ENCODE measurements around the gene ACTR3. TPM values are rescaled to one million over a fixed set of nuclear protein-coding genes. Genes with fewer than 3 reads are reported as not detected.

ACTR3 gene
- total RNA-seq, 1 experiment from 2014 or later: 180 TPM

DNA sequence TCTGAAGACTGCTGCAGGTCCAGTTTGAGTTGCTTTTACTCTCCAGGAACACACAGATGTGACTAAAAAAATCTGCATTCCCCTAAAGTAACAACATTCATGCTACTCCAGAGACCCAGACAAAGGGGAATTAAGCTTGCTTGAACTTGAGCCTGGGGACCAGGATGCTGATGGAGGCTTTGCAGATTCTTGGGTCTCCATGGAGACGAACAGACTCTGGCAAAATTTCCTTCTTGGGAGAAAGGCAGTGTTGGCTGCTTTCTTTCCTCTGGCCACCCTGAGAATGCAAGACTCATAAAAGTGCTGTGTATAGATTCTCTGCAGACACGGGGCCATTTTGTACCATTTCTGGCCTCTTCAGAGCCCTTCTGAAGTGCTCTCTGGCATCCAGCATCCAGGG, 112.0 kb downstream of the ACTR3 start:
- no peak overlapping the region for H2BK120ac ChIP-seq (ENCODE audit: low read depth, low read length, poor library complexity, severe bottlenecking)
- no peaks in the 10 kb centered on the region for H4K20me1 ChIP-seq (ENCODE audit: control insufficient read depth, insufficient read depth, insufficient read length)
- no peak overlapping the region for H3K9ac ChIP-seq (ENCODE audit: extremely low read depth, insufficient read length, low read length)
- H3K27ac ChIP-seq (ENCODE audit: insufficient read length, low read depth, low read length): no peak overlapping the region
- H3K4me1 ChIP-seq (ENCODE audit: insufficient read depth, low read length): no peaks in the 10 kb centered on the region
- no peaks in the 10 kb centered on the region for H3K79me1 ChIP-seq (ENCODE audit: insufficient read depth, low read depth, low read length, poor library complexity, severe bottlenecking)
- H3K23me2 ChIP-seq (ENCODE audit: insufficient read length, low read depth, low read length, poor library complexity, severe bottlenecking): no peaks in the 10 kb centered on the region
- H4K5ac ChIP-seq (ENCODE audit: insufficient read length, low read depth, low read length): no peak overlapping the region
- H3K4ac ChIP-seq (ENCODE audit: low read depth, low read length): no peak overlapping the region
- TF ChIP-seq, protein P1, sequence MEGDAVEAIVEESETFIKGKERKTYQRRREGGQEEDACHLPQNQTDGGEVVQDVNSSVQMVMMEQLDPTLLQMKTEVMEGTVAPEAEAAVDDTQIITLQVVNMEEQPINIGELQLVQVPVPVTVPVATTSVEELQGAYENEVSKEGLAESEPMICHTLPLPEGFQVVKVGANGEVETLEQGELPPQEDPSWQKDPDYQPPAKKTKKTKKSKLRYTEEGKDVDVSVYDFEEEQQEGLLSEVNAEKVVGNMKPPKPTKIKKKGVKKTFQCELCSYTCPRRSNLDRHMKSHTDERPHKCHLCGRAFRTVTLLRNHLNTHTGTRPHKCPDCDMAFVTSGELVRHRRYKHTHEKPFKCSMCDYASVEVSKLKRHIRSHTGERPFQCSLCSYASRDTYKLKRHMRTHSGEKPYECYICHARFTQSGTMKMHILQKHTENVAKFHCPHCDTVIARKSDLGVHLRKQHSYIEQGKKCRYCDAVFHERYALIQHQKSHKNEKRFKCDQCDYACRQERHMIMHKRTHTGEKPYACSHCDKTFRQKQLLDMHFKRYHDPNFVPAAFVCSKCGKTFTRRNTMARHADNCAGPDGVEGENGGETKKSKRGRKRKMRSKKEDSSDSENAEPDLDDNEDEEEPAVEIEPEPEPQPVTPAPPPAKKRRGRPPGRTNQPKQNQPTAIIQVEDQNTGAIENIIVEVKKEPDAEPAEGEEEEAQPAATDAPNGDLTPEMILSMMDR (conservative IDR thresholded peaks at IDR 0.05): no peak
- H3T11ph ChIP-seq (ENCODE audit: low read length): no peak overlapping the region
- H2BK5ac ChIP-seq (ENCODE audit: insufficient read length, low read length): no peak overlapping the region
- no peak overlapping the region for H4K8ac ChIP-seq (replicated peaks; ENCODE audit: insufficient read length, low read depth, low read length)
- no peaks in the 10 kb centered on the region for H3K9me3 ChIP-seq (ENCODE audit: control insufficient read depth, low read depth, low read length)
- no peaks in the 10 kb centered on the region for H3K79me2 ChIP-seq (ENCODE audit: insufficient read depth, low read length)
- no peak overlapping the region for H3K4me2 ChIP-seq (ENCODE audit: insufficient read depth, insufficient read length, low read length)
- H3K23ac ChIP-seq (ENCODE audit: insufficient read length, low read depth, low read length): no peak overlapping the region
- no peaks in the 10 kb centered on the region; the same call in 1 of the 2 replicates for H3K27me3 ChIP-seq (ENCODE audit: insufficient read depth, low read length)
- H3K56ac ChIP-seq (ENCODE audit: insufficient read length, low read depth, low read length): no peak overlapping the region
- no peak overlapping the region for H3K14ac ChIP-seq (ENCODE audit: insufficient read depth, low read length)
- H3K18ac ChIP-seq (ENCODE audit: insufficient read length, low read depth, low read length): no peak overlapping the region
- H2BK12ac ChIP-seq (ENCODE audit: insufficient read length, low read depth, low read length): no peak overlapping the region
- no peak overlapping the region for H2BK20ac ChIP-seq (ENCODE audit: low read depth, low read length, poor library complexity, severe bottlenecking)
- Mint-ChIP-seq H3K4me1 (no peaks in the 10 kb centered on the region), H3K4me3 (no peak overlapping the region), H3K36me3 (ENCODE audit: insufficient read depth in 1 of 3, low read depth in 3 of 3) (peaks cover 4 to 9% (median 5%) of the 10 kb centered on the region in 3 experiments; a peak in 6 of 7 replicates), H3K9me3 (peaks cover 10 to 11% of the 10 kb centered on the region in 2 experiments; a peak in 4 of 5 replicates), H3K27ac (no peak overlapping the region), H3K27me3 (ENCODE audit: low read depth) (peaks cover 15% of the 10 kb centered on the region)
- H2BK15ac ChIP-seq (ENCODE audit: low read depth, low read length): no peak overlapping the region
- H2AK5ac ChIP-seq (ENCODE audit: insufficient read length, low read length): no peak overlapping the region
- DNase-seq: no peak
- WGBS (ENCODE audit: extremely low coverage, insufficient read length, low lambda C conversion rate): no CpG with 5 or more reads among the region's 2 CpGs
- H4K91ac ChIP-seq (ENCODE audit: insufficient read length, low read depth, low read length): no peak overlapping the region
- H2AFZ ChIP-seq (ENCODE audit: low read length): no peak overlapping the region
